Lower lobe of right lung (tissue), 2 donors: ENCODE results near the gene DNAH11. TPM values are rescaled to one million over a fixed set of nuclear protein-coding genes. Genes with fewer than 3 reads are reported as not detected.

Experiments used
- ATAC-seq, 2 donors: fragments of 200-7000 bp; cut with Tn5 transposase; one replicate each; pipeline ENCODE4 v1.9.1; 2020 to 2022; ENCODE audit warnings: mild to moderate bottlenecking in 2 of 2, moderate library complexity in 2 of 2
- DNase-seq: peaks from one replicate; pipeline ENCODE4 v3.0.0-alpha.2; 2020
- H3K27ac ChIP-seq: fragments of 200-600 bp; one replicate; pipeline ENCODE4 v1.8.0; 2022
- H3K27me3 ChIP-seq: fragments of 200-600 bp; one replicate; pipeline ENCODE4 v1.8.0; 2022; ENCODE audit warnings: low read depth
- H3K36me3 ChIP-seq: fragments of 200-600 bp; one replicate; pipeline ENCODE4 v1.8.0; 2022; ENCODE audit warnings: mild to moderate bottlenecking
- H3K4me1 ChIP-seq: fragments of 200-600 bp; one replicate; pipeline ENCODE4 v1.8.0; 2022
- H3K4me3 ChIP-seq: fragments of 200-600 bp; one replicate; pipeline ENCODE4 v1.8.0; 2022; ENCODE audit warnings: mild to moderate bottlenecking
- H3K9me3 ChIP-seq: fragments of 200-600 bp; one replicate; pipeline ENCODE4 v1.8.0; 2022
- intact Hi-C: fragments of 100-400 bp; cut with DNase I; formaldehyde crosslinking; loops from one replicate; pipeline ENCODE4 v1.11.0; 2022
- total RNA-seq: library from RNA; stranded (reverse); fragmentation: NEBNext Ultra II Directional; extraction: Animal tissue kit (Norgen Biotek cat#: 25700); gene quantifications from one replicate; pipeline ENCODE4 v1.2.1, GENCODE V29; 2021
- TF ChIP-seq, protein P1 (sequence below): fragments of 200-600 bp; IDR thresholded peaks from one replicate; pipeline ENCODE4 v1.8.0; 2022; ENCODE audit warnings: antibody characterized with exemption, mild to moderate bottlenecking
- donor health status: DM: no; HTN: yes; CAD: no; lungs with severe emphysema.

The DNAH11 gene
- total RNA-seq, 1 donor from 2014 or later: 8.9 TPM

DNA sequence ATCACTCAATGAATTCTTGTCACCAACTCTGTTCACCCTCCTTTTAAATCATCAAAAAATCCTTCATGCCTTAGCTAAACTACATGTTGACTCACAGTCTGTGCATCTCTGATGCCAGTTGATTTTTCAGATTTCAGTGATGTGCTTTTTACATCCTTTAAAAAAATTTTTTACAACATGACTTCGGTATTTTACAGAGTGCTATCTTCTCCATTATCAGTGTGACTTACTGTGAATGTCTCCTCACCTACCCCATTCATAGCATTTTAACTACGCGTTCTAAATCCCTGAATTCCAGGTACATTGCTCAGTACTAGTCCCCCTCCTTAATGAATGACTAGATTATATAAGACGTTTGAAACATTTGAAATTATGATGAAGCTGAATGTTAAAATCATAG lies 98.7 kb downstream of the DNAH11 start:
- Histone ChIP-seq H3K4me1 (no peaks in the 10 kb centered on the region), H3K36me3 (no peaks in the 10 kb centered on the region), H3K4me3 (no peak overlapping the region), H3K27me3 (no peaks in the 10 kb centered on the region), H3K9me3 (no peaks in the 10 kb centered on the region), H3K27ac (no peak overlapping the region)
- intact Hi-C loops: no loop called here
- TF ChIP-seq, protein P1, sequence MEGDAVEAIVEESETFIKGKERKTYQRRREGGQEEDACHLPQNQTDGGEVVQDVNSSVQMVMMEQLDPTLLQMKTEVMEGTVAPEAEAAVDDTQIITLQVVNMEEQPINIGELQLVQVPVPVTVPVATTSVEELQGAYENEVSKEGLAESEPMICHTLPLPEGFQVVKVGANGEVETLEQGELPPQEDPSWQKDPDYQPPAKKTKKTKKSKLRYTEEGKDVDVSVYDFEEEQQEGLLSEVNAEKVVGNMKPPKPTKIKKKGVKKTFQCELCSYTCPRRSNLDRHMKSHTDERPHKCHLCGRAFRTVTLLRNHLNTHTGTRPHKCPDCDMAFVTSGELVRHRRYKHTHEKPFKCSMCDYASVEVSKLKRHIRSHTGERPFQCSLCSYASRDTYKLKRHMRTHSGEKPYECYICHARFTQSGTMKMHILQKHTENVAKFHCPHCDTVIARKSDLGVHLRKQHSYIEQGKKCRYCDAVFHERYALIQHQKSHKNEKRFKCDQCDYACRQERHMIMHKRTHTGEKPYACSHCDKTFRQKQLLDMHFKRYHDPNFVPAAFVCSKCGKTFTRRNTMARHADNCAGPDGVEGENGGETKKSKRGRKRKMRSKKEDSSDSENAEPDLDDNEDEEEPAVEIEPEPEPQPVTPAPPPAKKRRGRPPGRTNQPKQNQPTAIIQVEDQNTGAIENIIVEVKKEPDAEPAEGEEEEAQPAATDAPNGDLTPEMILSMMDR: no peak
- DNase-seq (no peak), ATAC-seq (no peak)

DNA sequence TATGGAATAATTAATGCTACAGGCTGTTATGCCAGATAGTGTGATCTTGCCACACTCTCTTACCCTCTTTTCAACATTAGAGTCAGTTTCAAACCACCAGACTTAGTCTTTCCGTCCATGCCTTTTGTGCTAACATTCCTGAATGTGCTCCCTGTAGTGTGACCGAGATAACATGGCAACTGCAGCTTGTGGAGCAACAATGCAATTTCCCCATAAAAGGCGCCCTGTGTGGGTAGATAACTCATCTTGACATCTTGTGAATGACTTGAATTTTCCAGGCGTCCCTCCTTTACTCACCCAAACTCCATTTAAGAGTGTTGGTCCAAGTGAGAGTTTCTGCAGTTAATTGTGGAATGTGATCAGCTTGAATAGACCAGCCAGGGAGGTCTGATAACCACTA lies 99.6 kb downstream of the DNAH11 start:
- H3K27me3 ChIP-seq: no peaks in the 10 kb centered on the region
- no peaks in the 10 kb centered on the region for H3K36me3 ChIP-seq
- ATAC-seq (no peak), DNase-seq (no peak)
- no peaks in the 10 kb centered on the region for H3K4me1 ChIP-seq
- H3K4me3 ChIP-seq: no peak overlapping the region
- no peak overlapping the region for H3K27ac ChIP-seq
- intact Hi-C loops: no loop called here
- TF ChIP-seq, protein P1: no peak
- no peaks in the 10 kb centered on the region for H3K9me3 ChIP-seq

DNA sequence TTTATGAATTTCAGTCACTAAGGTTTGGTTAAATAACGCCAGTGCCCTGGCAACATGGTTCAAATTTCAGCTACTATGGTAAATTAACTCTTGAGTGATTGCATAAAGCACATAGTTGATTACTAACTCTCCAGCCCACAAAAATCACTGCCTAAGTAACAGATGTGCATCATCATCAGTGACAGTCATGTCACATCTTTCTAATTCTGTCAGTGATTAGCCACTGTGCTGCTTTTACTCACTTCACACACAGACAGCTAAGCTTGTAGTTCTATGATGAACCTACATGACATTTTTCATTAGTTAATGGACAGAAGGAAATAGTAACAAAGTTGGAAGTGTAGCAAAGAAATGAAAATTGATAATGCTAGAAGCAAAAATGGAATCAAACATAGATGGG lies 108.9 kb downstream of the DNAH11 start:
- no peak overlapping the region for H3K4me3 ChIP-seq
- H3K9me3 ChIP-seq: no peaks in the 10 kb centered on the region
- no peak for ATAC-seq
- H3K27ac ChIP-seq: no peak overlapping the region
- TF ChIP-seq, protein P1: no peak
- intact Hi-C loops: no loop called here
- no peaks in the 10 kb centered on the region for H3K4me1 ChIP-seq
- no peak for DNase-seq
- no peaks in the 10 kb centered on the region for H3K36me3 ChIP-seq
- no peaks in the 10 kb centered on the region for H3K27me3 ChIP-seq

DNA sequence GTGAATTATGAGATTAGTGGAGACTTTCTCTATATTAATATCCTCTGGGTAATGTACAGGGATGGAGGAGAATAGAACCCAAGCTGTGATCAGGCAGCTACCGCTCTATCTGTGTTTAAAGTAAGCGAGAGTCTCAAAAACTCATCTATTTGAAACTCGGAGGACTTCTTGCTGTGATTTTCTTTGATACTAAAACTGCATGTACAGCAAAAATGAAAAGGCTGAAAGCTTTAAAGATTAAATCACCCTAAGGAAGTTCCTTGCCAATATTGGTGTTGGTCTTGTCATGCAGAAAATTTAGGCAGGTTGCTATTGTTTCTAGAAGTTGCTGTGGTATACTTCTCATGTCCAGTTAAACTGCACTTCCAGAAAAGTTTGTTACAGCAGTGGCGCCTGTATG lies 110.8 kb downstream of the DNAH11 start:
- Histone ChIP-seq H3K27ac (no peak overlapping the region), H3K27me3 (no peaks in the 10 kb centered on the region), H3K9me3 (no peaks in the 10 kb centered on the region), H3K36me3 (no peaks in the 10 kb centered on the region), H3K4me3 (no peak overlapping the region), H3K4me1 (no peaks in the 10 kb centered on the region)
- DNase-seq: no peak
- intact Hi-C loops: no loop called here
- ATAC-seq: no peak
- TF ChIP-seq, protein P1: no peak

DNA sequence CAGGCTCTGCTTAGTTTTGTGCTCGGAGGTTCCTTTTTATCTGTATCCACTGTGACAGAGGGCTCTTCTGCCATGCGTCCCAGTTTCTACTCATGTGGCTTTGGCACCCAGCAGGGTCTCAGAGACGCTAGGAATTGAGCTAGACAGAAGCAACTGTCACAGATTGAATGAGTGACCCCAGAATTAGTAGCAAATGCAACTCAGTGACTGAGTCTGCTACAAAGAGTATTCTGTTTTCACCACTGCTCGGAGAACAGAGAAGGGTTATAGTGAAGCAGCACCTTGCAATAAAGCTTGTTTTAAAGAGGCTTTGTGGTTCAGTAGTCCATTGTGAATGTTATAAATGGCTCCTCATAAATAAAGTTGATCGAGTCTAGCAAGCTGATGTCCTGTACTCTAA lies 113.2 kb downstream of the DNAH11 start:
- intact Hi-C loops: no loop called here
- Histone ChIP-seq H3K27ac (no peak overlapping the region), H3K9me3 (no peaks in the 10 kb centered on the region), H3K4me1 (no peaks in the 10 kb centered on the region), H3K4me3 (no peak overlapping the region), H3K36me3 (no peaks in the 10 kb centered on the region), H3K27me3 (no peaks in the 10 kb centered on the region)
- DNase-seq: no peak
- ATAC-seq: no peak
- TF ChIP-seq, protein P1: no peak

DNA sequence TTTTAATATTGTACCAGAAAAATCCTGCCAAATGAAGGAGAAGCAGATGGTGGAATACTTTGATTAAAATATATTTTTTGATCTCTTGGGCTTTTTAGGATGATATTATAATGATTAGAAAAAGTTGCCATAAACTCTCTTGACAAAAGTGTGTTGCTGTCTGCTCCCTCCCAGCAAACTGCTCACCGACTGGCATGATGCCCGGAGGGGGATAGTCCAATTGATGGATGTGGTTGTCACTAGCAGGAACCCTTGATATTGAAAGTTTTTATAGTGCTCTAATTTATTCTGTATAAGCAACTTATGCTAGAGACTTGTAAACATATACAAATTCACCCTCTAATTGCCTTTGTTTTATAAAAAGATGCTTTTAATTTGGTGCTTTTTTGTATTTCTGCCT lies 114.0 kb downstream of the DNAH11 start:
- intact Hi-C loops: no loop called here
- no peak overlapping the region for H3K4me3 ChIP-seq
- no peaks in the 10 kb centered on the region for H3K4me1 ChIP-seq
- H3K27me3 ChIP-seq: no peaks in the 10 kb centered on the region
- DNase-seq: no peak
- H3K9me3 ChIP-seq: no peaks in the 10 kb centered on the region
- ATAC-seq: no peak
- no peaks in the 10 kb centered on the region for H3K36me3 ChIP-seq
- no peak overlapping the region for H3K27ac ChIP-seq
- TF ChIP-seq, protein P1: no peak
